ENCODE data around the gene SIN3B. TPM values are rescaled to one million over a fixed set of nuclear protein-coding genes. Genes with fewer than 3 reads are reported as not detected.
"Not testable (repeated sequence)": the region's sequence is repeated elsewhere in the genome, so short reads cannot be mapped to it uniquely, and the experiment has no call there.

SIN3B gene
- polyA plus RNA-seq, 4 donors = 43.0 to 94.6 (median 68.0) TPM

DNA sequence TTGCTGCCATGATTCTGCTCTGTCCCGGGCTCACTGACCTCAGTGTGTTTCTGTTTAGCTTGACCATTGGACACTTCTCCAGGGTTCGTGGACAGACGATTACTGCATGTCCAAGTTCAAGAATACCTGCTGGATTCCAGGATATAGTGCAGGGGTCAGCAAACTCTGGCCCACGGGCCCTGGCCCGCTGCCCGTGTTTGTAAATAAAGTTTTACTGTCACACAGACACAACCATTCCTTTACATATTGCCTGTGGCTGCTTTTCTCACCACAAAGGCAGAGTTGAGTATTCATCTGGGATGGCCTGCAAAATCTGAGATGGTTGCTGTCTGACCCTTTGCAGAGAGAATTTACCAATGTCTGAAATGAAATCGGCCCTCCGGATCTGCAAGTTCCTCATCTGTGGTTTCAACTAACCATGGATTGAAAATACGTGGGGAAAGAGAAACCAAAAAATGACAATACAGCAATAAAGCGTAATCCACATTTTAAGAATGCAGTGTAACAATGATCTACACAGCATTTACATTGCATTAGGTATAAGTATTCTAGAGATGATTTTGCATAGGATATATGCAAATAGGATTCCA lies 33.7 kb downstream of the SIN3B start:
- no peak for DNase-seq (ENCODE audit: low read depth in 4 of 4, low spot score in 2 of 4)

DNA sequence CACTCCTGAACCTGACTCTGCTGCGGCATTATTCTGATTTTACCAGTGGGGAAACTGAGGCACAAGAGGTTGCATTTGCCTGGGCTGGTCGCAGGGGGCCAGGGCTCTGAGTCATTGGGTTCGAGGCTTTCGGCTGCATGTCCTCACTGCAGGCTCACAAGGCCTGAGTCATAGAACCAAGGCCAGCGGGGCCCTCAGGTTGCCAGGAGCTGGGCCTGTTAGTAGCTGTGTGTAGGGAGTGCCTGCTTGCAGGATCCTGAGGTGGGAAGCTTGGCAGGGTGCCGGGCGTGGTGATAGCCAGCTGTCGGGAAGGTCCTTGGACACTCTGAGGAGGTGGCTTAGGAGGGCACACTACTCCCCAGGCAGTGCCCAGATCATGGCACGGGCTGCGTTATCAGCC lies 38.0 kb downstream of the SIN3B start:
- no peak for DNase-seq (ENCODE audit: low read depth in 4 of 4, low spot score in 2 of 4)

DNA sequence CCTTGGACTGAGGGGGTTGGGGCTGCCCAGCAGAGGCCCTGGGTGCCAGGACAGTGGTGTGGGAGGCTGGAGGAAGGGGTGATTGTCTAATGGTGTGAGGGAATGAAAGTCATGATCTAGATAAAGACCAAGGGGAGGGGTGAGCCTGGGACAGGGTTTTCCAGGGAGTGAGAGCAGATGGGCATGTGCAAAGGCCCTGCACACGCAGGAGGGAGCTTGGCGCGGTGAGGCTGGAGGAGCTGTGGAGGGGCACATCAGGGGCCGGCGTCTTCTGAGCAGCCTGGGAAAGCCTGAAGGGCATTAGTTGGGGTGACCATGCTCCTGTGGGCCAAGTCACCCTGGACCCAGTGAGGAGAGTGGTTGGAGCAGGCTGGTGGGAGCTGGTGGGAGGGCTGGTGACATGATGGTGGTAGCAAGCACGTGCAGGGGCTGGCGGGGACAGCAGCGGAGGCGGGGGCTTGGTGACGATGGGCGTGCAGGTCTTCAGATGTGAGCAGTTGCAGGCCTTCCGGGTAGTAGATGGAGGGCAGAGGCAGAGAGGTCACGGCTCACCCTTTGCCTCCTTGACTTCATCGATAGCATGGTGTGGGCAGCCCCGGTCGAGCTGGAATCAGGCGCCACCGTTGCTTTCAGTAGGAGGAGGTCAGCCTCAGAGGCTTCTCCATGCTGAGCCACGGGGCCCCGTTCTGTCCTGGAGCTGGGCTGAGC lies 39.4 kb downstream of the SIN3B start:
- DNase-seq (ENCODE audit: low read depth in 4 of 4, low spot score in 2 of 4) = no peak

DNA sequence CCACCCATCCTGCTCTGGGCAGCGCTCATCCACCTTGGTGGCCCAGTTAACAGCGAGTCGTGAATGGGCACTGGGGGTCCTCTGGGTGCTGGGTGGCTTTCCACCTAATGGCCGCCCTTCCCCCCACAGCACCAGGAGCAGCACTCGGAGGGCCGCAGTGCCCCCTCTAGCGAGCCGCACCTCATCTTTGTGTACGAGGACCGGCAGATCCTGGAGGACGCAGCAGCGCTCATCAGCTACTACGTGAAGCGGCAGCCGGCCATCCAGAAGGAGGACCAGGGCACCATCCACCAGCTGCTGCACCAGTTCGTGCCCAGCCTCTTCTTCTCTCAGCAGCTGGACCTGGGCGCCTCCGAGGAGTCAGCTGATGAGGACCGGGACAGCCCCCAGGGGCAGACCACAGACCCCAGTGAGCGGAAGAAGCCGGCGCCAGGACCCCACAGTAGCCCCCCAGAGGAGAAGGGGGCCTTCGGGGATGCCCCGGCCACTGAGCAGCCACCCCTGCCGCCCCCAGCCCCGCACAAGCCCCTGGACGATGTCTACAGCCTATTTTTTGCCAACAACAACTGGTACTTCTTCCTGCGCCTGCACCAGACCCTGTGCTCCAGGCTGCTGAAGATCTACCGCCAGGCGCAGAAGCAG lies 40.3 kb downstream of the SIN3B start:
- no peak for DNase-seq (ENCODE audit: low read depth in 4 of 4, low spot score in 2 of 4)

DNA sequence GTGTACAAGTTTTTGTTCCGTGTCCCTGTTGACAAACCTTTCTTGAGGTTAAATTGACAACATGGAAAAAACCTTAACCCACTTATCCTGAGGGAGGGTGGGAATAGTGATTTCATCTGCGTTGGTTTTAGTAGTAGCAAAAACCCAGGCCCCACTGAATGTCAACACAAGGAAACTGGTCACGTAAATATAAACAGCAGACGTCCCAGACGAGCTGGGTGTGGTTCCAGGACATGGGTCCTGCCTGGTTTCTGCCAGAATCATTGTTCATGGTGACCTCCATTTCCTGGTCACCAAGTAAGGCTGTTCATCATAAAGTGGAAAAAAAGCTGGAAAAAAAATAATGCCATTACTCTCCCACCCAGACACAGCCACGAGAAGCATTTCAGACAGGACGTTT lies 42.7 kb downstream of the SIN3B start:
- no peak for DNase-seq (ENCODE audit: low read depth in 4 of 4, low spot score in 2 of 4)

DNA sequence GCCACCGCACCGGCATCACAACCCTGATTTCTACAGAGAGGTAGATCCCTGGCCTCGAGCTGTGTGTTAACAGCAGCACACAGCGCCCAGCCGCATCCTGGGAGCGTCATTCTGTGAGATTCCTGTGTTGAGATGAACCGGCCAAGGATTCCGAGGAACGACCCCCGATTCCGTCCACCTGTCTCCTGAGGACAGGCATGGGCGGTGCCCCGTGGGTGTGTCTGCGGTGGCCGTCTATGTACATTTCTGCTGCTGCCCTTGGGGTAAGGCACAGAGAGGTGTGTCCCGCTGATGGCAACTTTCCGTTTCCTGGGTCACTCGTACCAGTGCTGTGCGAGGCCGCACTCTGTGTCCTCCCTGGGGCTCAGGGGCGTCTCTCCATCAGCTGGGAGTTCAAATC lies 43.5 kb downstream of the SIN3B start:
- no peak for DNase-seq (ENCODE audit: low read depth in 4 of 4, low spot score in 2 of 4)

DNA sequence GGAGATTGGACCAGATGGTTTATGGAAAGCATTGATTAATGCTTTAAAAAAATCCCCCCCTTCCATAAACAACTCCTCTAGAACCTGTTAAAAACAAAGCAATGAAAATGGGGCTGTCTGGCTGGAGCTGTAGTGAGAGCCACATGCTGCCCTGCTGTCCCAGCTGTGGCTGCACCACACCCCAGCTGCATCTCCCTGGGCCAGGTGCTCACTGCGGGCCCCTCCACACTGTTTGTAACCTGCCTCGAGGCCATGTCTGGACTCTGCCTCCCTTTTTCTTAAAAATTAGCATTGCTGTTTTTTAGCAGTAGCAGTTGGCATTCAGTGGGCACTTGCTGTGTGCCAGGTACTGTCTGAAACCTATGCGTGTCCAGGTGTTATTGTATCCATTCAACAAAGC lies 44.4 kb downstream of the SIN3B start:
- no peak for DNase-seq (ENCODE audit: low read depth in 4 of 4, low spot score in 2 of 4)

DNA sequence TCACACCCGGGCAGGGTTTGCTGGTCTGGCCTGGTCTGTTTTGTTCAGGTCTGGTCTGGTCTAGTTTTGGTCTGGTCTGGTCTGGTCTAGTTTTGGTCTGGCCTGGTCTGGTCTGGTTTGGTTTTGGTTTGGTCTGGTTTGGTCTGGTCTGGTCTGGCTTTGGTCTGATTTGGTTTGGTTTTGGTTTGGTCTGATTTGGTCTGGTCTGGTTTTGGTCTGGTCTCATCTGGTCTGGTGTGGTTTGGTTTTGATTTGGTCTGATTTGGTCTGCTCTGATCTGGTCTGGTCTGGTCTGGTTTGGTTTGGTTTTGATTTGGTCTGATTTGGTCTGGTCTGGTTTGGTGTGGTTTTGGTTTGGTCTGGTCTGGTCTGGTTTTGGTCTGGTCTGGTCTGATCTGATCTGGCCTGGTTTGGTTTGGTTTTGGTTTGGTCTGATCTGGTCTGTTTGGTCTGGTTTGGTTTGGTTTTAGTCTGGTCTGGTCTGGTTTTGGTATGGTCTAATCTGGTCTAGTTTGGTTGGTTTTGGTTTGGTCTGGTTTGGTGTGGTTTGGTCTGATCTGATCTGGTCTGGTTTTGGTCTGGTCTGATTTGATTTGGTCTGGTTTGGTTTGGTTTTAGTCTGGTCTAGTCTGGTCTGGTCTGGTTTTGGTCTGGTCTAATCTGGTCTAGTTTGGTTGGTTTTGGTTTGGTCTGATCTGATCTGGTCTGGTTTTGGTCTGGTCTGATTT lies 45.2 kb downstream of the SIN3B start:
- DNase-seq (ENCODE audit: low read depth in 4 of 4, low spot score in 2 of 4) = no peak

DNA sequence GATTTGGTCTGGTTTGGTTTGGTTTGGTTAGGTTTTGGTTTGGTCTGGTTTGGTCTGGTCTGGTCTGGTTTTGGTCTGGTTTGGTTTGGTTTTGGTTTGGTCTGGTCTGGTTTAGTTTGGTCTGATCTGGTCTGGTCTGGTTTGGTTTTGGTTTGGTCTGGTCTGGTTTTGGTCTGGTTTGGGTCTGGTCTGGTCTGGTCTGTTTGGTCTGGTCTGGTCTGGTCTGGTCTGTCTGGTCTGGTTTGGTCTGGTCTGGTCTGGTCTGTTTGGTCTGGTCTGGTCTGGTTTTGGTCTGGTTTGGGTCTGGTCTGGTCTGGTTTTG lies 45.7 kb downstream of the SIN3B start:
- not testable (repeated sequence) for DNase-seq (ENCODE audit: low read depth in 4 of 4, low spot score in 2 of 4)

DNA sequence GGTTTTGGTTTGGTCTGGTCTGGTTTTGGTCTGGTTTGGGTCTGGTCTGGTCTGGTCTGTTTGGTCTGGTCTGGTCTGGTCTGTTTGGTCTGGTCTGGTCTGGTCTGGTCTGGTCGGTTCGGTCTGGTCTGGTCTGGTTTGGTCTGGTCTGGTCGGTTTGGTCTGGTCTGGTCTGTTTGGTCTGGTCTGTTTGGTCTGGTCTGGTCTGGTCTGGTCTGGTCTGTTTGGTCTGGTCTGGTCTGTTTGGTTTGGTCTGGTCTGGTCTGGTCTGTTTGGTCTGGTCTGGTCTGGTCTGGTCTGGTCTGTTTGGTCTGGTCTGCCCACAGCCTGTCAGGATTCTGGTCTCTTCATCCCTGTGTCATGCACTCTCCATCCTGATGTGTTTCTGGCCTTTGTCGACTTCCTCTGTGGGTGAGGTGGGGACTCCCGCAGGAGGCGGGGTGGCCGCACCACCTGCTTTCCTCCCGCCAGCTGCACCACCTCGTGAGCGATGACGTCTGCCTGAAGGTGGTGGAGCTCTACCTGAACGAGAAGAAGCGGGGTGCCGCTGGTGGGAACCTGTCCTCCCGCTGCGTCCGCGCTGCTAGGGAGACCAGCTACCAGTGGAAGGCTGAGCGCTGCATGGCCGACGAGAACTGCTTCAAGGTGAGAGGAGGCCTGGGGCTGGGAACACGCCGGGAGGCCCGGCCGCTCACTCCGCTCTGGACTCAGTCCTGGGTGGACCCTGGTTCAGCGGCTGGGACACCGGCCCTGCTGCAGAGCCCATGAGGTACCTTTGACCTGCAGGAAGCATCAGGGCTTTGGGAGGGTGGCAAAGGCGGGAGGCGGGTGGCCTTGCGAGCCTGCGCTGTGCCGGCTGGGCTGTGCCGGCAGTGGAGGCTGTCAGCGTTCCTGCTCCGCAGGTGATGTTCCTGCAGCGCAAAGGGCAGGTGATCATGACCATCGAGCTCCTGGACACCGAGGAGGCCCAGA lies 46.7 kb downstream of the SIN3B start:
- DNase-seq (ENCODE audit: low read depth in 4 of 4, low spot score in 2 of 4) = no peak

DNA sequence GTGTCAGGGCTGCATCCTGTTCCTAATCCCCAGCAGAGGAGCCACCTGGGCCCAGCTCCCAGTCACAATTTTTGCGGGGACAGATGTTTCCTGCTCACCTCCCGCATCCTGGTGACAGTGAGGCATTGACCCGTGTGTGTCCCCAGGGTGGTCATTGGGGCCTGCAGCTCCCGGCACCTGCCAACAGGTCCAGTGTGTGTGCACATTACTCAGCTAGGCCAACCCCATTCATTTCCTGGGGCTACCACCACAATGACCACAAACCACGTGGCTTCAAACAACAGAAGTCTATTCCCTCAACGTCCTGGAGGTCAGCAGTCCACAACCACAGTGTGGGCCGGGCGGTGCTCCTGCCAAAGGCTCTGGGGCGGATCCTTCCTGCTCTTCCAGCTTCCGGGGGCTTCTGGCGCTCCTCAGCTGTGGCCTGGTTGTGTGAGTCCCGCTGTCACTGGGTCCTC lies 47.7 kb downstream of the SIN3B start:
- no peak for DNase-seq (ENCODE audit: low read depth in 4 of 4, low spot score in 2 of 4)

DNA sequence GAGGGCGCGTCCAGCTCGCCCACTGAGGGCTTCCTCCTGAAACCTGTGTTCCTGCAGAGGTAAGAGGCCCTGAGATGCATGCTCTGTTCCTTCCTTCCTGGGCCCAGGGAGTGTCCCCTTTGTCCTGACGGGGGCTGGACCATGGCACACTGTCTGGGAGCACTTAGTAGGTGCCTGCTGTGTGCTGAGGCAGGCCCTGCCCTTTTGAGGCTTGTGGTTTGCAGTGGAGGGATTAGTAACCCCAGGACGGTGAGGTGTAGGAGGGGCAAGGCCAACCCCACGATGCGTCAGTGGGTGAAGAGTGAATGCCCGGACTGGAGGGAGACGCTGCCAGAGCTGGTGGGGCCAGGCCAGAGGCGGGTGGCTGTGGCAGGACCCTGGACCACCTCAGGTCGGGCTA lies 48.4 kb downstream of the SIN3B start:
- DNase-seq (ENCODE audit: low read depth in 4 of 4, low spot score in 2 of 4) = no peak

DNA sequence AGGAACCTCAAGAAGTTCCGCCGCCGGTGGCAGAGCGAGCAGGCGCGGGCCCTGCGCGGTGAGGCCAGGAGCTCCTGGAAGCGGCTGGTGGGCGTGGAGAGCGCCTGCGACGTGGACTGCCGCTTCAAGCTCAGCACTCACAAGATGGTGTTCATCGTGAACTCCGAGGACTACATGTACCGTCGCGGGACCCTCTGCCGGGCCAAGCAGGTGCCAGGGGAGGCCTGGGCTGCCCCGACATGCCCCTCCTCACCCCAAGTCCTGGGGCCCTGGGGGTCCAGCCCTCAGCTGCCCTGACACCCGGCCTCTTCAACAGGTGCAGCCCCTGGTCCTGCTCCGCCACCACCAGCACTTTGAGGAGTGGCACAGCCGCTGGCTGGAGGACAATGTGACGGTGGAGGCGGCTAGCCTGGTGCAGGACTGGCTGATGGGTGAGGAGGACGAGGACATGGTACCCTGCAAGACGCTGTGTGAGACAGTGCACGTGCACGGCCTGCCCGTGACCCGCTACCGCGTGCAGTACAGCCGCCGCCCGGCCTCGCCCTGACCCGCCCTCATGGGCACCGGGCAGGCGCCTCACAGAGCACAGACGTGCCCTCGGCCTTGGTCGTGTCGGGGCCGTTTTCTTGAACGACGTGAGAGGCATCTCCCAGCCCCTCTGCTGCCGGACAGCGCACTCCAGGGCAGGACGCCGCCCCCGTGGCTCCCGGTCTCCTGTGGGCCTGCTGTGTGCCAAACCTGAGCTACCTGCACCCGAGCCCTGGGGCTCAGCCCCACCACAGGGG lies 49.2 kb downstream of the SIN3B start:
- no peak for DNase-seq (ENCODE audit: low read depth in 4 of 4, low spot score in 2 of 4)

DNA sequence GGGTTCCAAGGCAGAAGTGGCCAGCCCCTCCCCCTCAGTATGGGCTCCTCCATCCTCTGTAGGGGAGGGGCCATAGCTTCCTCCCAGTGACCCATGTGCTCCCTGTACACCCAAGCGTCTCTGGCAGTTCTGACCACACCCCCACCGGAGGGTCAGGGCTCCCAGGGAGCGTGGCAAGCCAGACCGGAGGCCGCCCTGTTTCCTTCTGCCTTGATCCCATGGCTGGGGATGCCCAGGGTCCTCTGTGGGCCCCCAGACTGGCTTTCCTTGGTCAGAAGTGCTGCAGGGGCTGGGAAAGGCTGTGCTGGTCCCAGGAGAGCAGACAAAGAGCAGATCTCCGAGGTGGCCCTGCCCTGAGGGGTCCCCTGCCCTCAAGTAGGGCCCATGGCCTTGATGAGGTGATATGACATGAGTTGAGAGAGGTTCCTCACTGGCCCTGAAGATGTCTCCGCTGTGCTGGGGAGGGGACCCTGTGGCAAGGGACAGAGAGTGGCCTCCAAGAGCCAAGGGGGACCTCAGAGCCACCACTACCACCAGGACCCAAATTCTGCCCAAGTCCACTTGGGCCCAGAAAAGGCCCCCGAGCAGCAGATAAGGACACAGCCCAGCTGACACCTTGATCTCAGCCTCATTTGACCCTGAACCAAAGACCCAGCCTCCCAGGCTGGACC lies 51.8 kb downstream of the SIN3B start:
- DNase-seq (ENCODE audit: low read depth in 4 of 4, low spot score in 2 of 4) = no peak

DNA sequence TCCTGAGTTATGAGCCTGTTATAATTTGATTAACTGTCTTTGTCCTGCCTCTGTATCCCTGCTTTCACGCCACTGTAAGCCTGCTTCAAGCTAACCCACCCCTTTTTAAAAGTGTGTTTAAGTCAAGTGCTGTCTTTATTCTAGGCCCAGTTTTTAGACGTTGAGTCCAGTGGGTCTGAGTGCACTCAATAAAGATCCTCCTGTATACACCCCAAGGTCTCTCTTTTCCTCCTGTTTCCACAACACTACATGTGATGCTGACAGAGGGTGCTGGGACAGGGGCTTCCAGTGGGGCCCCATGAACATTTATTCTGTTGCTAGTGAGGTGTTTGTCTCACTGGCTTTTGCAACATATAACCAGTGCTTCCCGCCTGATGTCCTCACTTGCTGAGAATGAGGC lies 52.9 kb downstream of the SIN3B start:
- no peak for DNase-seq (ENCODE audit: low read depth in 4 of 4, low spot score in 2 of 4)

DNA sequence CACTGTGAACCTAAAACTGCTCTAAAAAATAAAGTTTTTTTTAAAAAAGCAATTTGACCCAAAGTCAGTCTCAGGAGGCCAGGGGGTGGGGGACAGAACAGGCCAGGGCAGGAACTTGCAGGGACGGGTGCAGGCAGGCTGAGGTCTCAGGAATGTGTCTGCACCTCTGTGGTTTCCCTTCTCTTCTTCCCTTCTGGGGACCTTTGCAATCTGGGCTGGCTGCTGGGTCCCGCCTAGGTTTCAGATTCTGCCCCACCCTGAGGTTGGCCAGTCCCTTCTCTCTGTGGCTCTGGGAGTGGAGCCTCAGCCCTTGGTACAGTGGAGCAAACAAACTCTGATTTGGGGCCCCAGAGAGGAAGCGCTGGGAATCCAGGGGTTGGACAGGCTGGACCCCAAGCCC lies 54.3 kb downstream of the SIN3B start:
- DNase-seq (ENCODE audit: low read depth in 4 of 4, low spot score in 2 of 4) = no peak

DNA sequence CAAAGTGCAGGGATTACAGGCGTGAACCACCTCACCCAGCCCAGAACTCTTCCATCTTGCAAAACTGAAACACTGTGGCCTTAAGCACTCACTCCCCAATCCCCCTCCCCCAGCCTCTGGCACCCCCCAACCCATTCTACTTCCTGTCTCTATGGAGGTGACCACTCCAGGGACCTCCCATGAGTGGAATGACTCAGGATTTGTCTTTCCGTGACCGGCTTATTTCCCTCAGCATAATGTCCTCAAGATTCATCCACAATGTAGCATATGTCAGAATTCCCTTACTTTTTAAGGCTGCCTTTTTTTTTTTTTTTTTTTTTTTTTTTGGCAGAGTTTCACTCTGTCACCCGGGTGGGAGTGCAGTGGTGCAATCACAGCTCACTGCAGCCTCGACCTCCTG lies 56.0 kb downstream of the SIN3B start:
- DNase-seq (ENCODE audit: low read depth in 4 of 4, low spot score in 2 of 4) = no peak

DNA sequence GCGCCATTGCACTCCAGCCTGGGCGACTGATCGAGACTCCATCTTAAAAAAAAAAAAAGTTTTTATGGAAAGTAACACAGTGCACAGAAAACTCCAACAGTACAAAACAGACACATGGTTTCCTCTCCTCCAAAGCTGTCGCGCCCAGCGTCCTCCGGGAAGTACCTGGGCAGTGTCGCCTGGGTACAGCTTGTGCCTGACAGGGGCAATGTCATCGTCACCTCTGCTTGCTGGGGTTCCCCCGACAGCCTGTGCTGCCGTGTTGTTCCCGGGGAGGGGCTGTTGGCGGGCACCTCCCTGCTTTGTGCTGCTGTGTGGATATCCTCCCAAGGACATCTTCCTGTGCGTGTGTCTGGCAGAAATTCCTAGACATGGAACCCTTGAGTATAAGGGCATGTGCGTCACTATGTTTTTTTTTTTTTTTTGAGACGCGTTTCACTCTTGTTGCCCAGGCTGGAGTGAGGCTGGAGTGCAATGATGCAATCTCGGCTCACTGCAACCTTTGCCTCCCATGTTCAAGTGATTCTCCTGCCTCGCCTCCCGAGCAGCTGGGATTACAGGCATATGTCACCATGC lies 57.2 kb downstream of the SIN3B start:
- no peak for DNase-seq (ENCODE audit: low read depth in 4 of 4, low spot score in 2 of 4)

All from left renal cortex interstitium (tissue), 4 donors.